ENCODE data around the gene ZNF428. TPM values are rescaled to one million over a fixed set of nuclear protein-coding genes. Genes with fewer than 3 reads are reported as not detected.
A peak's percentile ranks its signal among the peaks of the same experiment; 100 is the strongest.

The ZNF428 gene
- total RNA-seq, 2 experiments from 2014 or later, result 28.5 to 98.1 TPM

- no peak for DNase-seq (ENCODE audit: low spot score)
- Histone ChIP-seq H2AFZ (ENCODE audit: low read length) (peak overlapping the region; percentile 96), H3K9me3 (ENCODE audit: low read length) (no peaks in the 10 kb centered on the region), H3K4me1 (ENCODE audit: insufficient read depth, low read length, poor library complexity, severe bottlenecking) (peaks cover 15% of the 10 kb centered on the region), H3K4me3 (ENCODE audit: low read depth, low read length, poor library complexity, severe bottlenecking) (peak overlapping the region; percentile 89), H3K79me2 (ENCODE audit: insufficient read depth, low read depth, low read length) (peaks cover 11% of the 10 kb centered on the region; the same call in 1 of the 2 replicates), H3K27ac (ENCODE audit: low read depth, low read length, poor library complexity, severe bottlenecking) (no peak overlapping the region), H3K36me3 (ENCODE audit: insufficient read depth, low read length) (peaks cover 10% of the 10 kb centered on the region), H3K4me2 (ENCODE audit: low read length) (peak overlapping the region; percentile 78), H4K20me1 (ENCODE audit: insufficient read depth, low read length) (no peaks in the 10 kb centered on the region), H3K9me2 (ENCODE audit: insufficient read depth, low read length) (no peaks in the 10 kb centered on the region)
- ChIA-PET POLR2A (interaction anchor here (1.0 kb wide), 1 partner anchor 8 kb away, joined by 4 read pairs; no protein-coding TSS in a partner anchor), CTCF (ENCODE audit: unreplicated experiment) (no interaction called here)
- no TSS peak for BruUV-seq (replicated peaks)
- no peak for TF ChIP-seq EZH2phosphoT487 (IDR thresholded peaks at IDR 0.05; ENCODE audit: borderline replicate concordance, low read depth, low read length)
- TF ChIP-seq, protein P1, sequence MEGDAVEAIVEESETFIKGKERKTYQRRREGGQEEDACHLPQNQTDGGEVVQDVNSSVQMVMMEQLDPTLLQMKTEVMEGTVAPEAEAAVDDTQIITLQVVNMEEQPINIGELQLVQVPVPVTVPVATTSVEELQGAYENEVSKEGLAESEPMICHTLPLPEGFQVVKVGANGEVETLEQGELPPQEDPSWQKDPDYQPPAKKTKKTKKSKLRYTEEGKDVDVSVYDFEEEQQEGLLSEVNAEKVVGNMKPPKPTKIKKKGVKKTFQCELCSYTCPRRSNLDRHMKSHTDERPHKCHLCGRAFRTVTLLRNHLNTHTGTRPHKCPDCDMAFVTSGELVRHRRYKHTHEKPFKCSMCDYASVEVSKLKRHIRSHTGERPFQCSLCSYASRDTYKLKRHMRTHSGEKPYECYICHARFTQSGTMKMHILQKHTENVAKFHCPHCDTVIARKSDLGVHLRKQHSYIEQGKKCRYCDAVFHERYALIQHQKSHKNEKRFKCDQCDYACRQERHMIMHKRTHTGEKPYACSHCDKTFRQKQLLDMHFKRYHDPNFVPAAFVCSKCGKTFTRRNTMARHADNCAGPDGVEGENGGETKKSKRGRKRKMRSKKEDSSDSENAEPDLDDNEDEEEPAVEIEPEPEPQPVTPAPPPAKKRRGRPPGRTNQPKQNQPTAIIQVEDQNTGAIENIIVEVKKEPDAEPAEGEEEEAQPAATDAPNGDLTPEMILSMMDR (conservative IDR thresholded peaks at IDR 0.05; ENCODE audit: low read length), result no peak
- intact Hi-C loops (cut with micrococcal nuclease; ENCODE audit: unreplicated experiment), result loop anchor here (1.0 kb wide), 1 partner anchor 20 kb away; the partner anchor contains the start of genes IRGQ and ZNF576
These were observed 43.2 kb downstream of the ZNF428 start for GRCh38 chr19:43575955-43576878.

DNA sequence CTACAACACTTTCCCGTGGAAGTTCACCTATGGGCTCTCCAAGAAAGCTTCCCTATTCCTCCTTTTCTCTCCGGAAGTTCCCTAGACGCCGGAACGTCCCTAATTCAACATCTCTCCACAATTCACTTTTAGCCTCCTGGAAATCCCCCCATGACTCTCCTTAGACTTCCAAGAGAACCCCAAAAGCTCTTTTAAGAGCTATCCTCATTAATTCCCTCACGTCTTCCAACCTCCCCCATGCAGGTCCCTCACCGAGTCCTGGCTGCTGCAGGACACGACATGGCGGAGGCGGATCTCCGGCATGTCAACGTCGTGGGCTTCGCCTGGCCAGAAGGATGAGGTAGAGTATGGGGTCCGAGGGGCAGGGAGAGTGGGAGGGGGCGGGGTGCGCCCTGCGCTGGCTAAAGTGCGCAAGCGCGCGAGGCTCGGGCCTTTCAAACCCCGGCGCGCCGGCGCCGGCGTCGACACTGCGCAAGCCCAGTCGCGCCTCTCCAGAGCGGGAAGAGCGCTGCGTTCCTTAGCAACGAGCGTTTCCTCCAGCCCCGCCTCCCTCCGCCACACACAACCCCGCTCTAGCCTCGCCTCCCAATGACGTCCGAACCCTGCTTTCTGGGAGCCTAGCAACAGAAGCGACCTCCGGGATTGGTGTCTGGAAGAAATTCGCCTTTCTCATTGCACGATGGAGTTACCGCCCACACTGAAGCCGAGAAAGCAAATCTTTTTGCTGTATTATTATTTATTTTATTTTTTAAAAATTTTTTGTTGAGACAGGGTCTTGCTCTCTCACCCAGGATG, 44.1 kb downstream of the ZNF428 start, which contains the start of the genes PINLYP and XRCC1:
TSS of gene PINLYP (plus strand) at position 646 of the 795 bp plus-strand sequence. CDS start 1,391 bp downstream, outside the sequence.
TSS of gene XRCC1 (minus strand) at position 372 of the 795 bp plus-strand sequence. CDS start at position 303, 69 bp downstream.
- BruUV-seq (replicated peaks), result no TSS peak

More for the DNA sequence above, 44.1 kb downstream of the ZNF428 start, which contains the start of the genes PINLYP and XRCC1:
- TF ChIP-seq EZH2phosphoT487 (IDR thresholded peaks at IDR 0.05; ENCODE audit: borderline replicate concordance, low read depth, low read length), result no peak
- TF ChIP-seq, protein P1 (conservative IDR thresholded peaks at IDR 0.05; ENCODE audit: low read length), result no peak
- CTCF ChIA-PET (ENCODE audit: unreplicated experiment), result no interaction called here
- Histone ChIP-seq H3K79me2 (ENCODE audit: insufficient read depth, low read depth, low read length) (peaks cover 11% of the 10 kb centered on the region; the same call in 1 of the 2 replicates), H3K4me2 (ENCODE audit: low read length) (peak within 1 kb of the TSS; percentile 96), H3K27ac (ENCODE audit: low read depth, low read length, poor library complexity, severe bottlenecking) (peak within 1 kb of the TSS; percentile 37), H4K20me1 (ENCODE audit: insufficient read depth, low read length) (no peaks in the 10 kb centered on the region), H3K4me1 (ENCODE audit: insufficient read depth, low read length, poor library complexity, severe bottlenecking) (peaks cover 15% of the 10 kb centered on the region), H3K9me2 (ENCODE audit: insufficient read depth, low read length) (no peaks in the 10 kb centered on the region), H3K4me3 (ENCODE audit: low read depth, low read length, poor library complexity, severe bottlenecking) (peak within 1 kb of the TSS; percentile 89), H3K9me3 (ENCODE audit: low read length) (no peaks in the 10 kb centered on the region), H3K36me3 (ENCODE audit: insufficient read depth, low read length) (peaks cover 10% of the 10 kb centered on the region), H2AFZ (ENCODE audit: low read length) (peak within 1 kb of the TSS; percentile 96)
- intact Hi-C loops (cut with micrococcal nuclease; ENCODE audit: unreplicated experiment), result loop anchor here (1.0 kb wide), 1 partner anchor 21 kb away; the partner anchor contains the start of genes IRGQ and ZNF576
- POLR2A ChIA-PET, result interaction anchor here (0.7 to 1.3 kb wide), 6 partner anchors 9 to 201 kb away, joined by 3 to 8 read pairs (median 3); partner anchors contain the start of genes IRGQ and ZNF576
- DNase-seq (ENCODE audit: low spot score), result peak; percentile 98
